HG03575 (cell line): ENCODE measurements around the gene ATP5F1E.

Experiments
- ATAC-seq: cut with Tn5 transposase; IDR thresholded peaks from one replicate; pipeline ENCODE4 v1.9.1; 2021; ENCODE audit not compliant: unreplicated experiment, insufficient number of reproducible peaks, low FRiP score; ENCODE audit errors: extremely low read depth

Gene ATP5F1E

DNA sequence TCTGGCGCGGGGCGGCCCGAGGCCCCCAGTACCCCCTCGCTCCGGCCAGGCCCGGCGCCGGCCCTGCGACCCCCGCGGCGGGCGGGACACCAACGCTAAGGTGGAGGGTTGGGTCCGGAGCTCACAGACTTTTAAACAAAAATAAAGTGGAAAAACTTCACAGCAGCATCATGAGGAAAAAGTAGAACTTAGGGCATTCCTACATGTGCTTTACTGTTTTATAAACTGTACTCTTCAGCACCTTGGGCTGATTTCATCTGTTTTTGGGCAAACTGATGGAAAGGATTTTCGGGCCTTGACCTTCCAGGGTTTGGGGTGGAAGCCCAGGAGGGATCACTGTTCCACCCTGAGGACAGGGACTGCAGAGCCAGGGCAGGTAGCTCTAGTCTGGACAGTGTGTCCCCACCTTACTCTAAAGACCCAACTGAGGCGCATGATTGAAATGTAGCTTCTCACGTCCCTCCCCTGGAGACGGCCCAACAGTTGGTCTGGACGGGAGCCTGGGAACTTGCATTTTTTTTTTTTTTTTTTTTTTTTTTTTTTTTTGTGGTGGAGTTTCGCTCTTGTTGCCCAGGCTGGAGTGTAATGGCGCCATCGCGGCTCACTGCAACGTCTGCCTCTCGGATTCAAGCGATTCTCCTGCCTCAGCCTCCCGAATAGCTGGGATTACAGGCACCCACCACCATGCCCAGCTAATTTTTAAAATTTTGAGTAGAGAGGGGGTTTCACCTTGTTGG, 50.3 kb downstream of the ATP5F1E start:
- no peak for ATAC-seq

DNA sequence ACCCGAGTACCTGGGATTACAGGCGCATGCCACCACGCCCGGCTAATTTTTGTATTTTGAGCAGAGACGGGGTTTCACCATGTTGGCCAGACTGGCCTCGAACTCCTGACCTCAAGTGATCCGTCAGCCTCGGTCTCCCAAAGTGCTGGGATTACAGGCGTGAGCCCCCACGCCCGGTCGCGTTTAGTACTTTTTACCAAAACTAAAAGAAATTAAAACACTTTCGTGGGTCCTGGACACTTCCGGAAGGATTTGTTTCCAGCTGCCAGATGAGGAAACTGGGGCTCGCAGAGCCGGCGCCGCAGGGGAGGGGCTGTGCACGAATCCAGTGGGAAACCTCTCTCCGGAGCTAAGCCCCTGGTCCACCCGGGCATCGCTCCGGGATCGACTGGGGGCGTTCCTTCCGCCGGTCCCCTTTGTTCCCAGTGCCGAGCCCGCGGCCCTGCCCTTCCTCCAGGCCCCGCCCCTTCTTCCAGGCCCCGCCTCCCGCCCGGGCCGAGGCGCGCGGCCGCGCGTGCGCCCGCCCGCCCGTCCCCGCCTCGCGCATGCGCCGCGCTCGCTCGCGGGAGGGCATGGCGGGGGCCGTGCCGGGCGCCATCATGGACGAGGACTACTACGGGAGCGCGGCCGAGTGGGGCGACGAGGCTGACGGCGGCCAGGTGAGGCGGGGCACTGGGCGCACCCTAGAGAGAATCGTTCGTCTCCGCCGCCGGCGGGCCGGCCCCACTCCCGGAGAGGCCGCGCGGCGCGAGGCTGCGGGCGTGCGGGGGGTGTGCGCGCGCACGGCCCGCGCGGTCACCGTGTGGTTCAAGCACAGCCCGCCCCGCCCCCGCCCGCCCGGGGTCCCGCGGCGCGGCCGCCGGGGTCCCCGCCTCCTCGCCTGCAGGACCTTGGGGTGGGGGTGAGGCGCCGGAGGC, 51.2 kb downstream of the ATP5F1E start, which contains the start of gene NELFCD:
Gene NELFCD, plus strand, starts transcription at position 546 of the 917 bp plus-strand sequence. Its CDS starts 54 bp downstream, at position 600.
- ATAC-seq, result no peak

DNA sequence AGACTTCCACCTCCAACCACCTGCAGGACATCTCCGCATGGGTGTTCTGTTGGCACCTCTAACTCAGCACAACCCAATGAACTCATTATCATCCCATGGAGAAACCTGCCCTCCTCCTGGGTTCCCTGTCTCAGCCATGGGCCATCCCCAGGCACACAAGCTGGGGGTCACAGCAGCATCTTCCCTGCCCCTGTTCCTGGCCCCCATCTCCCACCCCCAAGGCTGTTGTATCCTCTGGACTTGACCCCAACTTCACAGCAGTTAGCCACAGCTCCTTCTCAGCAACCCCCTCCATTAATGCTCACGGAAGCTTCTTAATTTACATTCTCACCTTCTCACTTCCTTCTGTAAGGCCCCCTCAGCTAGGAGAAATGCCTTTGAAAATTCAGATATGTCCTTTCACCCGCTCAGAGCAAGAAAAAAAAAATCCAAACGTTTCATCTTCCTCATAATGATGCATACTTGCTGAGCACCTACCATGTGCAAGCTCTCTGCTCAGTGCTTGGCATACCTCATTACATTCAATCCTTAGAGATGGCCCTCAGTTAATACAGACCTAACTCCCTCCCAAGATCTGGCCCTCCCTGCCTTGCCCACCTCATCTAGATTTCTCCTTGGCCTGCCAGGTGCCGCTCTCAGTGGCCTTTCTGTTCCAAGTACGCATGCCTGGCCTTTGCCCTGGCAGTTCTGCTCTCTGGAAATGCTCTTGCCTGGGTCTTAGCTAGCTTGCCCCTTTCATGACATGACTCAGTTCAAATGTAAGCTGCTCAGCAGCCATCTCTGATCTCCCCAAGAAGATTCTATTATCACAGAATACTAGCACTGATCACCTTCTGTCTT, 53.6 kb downstream of the ATP5F1E start:
- no peak for ATAC-seq

DNA sequence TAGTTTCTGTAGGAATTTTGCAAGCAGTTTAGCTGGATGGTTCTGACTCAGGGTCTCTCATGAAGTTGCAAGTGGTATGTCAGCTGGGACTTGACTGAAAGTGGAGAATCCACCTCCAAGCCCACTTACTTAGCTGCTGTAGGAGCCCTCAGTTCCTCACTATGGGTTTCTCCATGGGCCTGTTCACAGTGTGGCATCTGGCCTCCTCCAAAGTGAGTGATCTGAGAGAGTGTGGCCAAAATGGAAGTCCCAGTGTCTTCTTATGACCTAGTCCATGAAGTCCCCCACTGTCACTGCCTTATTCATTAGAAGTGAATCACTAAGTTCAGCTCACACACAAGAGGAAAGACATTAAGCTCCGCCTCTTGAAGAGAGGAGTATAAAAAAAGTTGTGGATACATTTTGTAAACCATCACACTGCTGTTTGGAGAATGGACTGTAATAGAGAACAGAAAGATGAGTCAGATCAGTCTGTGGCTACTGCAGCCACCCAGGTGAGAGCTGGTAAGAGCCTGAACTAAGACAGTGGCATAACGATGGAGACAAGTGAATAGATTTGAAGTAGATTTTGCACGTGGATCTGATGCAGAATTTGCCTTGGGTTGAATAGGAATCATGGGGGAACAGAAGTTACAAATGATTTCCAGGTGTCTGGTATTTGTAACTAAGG, 55.9 kb downstream of the ATP5F1E start:
- no peak for ATAC-seq
